GM20431 (cell line): Measurements from ENCODE around the gene GARIN5A.
"Not testable (repeated sequence)": the region's sequence is repeated elsewhere in the genome, so short reads cannot be mapped to it uniquely, and the experiment has no call there.

Experiments
- in situ Hi-C: fragments of 300-500 bp; cut with MseI, MboI; formaldehyde crosslinking; loops from one replicate; pipeline ENCODE4 v1.15.0; 2020; ENCODE audit warnings: low sequenced_read_pairs; ENCODE audit not compliant: unreplicated experiment

GARIN5A gene

DNA sequence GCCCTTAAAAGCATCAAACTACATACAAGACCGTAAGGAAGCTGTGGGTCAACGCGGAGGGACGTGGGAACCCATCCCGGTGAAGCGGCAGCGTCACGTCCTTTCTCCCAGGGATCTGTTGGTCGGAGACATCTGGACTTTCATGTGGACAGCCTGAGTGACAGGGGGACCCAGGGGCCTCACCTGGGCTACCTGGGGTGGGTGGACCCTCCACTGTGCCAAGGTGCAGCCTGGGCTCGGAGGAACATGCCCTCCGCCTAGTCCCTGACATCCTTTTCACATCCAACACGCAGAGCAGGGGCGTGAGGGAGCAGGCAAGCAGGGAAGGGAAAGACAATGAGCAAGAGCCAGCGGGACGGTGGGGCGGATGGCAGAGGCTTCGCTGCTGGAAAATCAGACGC is 13.8 kb upstream of the GARIN5A start:
- in situ Hi-C loops: no loop called here

DNA sequence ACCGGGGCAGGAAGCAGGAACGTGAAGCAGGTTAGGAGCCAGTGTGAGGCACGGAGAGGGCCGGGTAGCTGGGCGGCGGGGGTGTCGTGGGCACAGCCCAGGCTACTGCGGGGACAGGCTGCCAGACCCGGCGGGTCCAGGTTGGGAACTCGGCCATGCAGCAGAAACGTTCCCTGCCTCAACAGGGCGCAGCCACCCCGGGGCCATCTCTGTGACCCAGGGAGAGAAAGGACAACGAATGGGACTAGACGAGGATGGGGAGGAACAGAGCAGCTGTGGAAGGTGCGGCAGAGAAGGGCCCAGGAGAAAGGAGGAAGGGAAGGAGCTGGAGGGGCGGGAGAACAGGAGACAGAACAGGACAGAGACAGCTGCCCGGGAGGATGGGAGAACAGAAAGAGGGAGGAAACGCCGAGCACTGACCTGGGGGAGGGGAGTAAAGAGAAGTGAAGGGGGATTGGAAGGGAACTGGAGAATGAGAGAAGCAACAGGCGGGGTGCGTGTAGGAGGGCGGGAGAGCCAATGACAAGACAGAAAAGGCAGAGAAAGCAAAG is 12.9 kb upstream of the GARIN5A start:
- in situ Hi-C loops: no loop called here

DNA sequence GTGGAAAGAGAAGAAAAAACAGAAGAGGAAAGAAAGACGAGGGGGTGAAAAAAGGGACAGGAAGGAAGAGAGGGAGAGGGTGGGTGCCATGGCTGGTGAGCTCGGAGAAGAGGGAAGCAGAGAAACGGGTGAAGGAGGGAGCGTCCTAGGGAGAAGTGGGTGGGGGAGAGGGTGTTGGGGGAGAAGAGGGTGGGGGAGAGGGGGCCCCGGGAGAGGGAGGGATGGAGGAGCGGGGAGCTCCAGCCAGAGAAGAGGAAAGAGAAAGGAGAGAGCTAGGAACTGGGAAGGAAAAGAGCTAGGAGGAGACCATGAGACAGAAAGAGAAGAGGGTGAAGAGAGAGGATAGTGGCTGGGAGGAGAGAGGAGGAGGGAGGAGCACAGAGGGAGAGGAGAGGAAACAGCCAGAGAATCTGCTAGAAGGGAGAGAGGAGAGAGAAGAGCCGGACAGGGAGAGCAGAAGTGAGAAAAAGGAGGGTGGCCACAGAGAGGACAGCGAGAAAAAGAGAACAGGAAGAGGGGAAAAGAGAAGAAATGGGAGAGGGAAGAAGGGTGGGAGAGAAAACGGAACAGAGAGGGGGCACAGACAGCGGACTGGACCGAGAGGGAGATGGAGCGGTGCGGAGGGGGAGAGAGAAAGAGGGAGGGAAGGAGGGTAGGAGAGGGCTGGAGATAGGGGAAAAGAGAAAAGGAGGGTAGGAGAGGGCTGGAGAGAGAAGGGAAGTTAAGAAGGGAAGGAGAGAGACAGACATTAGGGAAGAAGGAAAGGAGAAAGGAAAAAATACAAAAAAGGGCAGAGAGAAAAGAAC is 11.9 kb upstream of the GARIN5A start:
- in situ Hi-C loops: no loop called here

DNA sequence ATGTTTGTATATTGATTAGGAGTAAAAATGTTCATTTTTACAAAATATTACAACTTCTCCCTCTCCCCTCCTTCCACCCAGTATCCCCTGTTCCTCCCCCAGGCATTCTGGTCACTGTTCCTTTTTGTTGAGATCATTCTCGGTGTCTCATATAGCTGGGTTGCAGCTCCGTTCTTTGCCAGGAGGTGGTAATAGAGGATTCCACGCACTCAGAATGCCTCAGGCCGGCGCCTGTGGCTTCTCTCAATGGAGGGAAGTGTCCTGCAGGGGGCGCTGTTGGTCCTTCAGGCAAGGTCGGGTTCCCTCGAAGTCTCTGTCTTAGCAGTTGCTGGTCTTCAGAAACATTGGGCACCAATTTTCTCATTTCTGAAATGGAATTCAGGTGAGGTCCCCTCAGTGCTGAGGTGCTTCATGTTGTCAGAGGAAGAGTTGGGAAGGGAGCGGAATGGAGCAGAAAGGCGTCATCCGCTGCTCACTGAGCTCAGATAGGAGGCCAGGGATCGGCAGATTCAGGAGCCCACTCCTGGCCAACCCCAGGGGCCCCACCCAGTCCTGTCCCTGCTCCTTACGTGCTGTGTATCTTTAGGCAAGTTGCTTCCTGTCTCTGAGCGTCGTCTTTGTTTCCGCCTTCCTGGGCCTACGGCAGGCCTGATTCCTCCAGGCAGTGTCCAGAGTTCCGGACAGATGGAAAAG is 10.3 kb upstream of the GARIN5A start:
- in situ Hi-C loops: no loop called here

DNA sequence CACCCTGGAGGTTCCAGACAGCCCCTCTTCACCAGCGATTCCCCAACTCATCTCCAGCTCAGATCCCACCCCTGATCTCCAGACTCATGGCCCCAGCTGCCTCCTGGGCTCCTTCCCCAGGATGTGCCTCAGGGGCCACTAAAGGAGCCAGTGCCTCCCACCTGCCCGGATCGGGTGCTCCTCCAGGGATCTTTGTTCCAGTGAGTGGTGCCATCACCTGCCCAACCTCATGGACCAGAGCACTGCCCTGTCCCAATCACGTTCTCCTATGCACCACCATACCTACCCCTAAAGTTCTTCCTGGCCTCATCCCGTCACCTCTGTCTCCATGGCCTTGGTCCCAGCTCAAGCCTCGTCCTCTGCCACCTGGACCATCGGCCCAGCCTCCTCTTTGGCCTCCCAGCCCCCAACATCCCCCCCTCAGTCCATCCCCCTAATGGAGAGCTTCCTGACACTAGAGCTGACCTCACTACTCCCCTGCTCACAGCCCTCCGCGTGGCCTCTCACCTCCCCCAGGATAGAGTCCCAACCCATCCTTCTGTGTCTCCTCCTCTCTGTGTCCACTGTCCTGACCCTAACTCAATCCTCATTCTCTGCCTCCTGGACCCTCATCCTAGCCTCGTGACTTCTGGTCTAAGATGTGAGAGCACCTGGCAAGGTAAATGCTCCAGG is 8.8 kb upstream of the GARIN5A start:
- in situ Hi-C loops: no loop called here

DNA sequence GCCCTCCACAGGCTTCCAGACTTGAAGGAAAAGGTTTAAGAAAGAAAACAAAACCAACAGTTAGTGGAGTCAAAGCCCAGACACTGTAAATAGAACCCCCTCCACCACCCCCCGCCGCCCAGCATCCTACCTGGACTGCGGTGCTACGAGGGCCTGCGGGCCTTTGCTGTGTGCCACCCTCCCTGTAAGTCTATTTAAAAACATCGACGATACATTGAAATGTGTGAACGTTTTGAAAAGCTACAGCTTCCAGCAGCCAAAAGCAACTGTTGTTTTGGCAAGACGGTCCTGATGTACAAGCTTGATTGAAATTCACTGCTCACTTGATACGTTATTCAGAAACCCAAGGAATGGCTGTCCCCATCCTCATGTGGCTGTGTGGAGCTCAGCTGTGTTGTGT is 6.3 kb upstream of the GARIN5A start:
- in situ Hi-C loops: no loop called here

DNA sequence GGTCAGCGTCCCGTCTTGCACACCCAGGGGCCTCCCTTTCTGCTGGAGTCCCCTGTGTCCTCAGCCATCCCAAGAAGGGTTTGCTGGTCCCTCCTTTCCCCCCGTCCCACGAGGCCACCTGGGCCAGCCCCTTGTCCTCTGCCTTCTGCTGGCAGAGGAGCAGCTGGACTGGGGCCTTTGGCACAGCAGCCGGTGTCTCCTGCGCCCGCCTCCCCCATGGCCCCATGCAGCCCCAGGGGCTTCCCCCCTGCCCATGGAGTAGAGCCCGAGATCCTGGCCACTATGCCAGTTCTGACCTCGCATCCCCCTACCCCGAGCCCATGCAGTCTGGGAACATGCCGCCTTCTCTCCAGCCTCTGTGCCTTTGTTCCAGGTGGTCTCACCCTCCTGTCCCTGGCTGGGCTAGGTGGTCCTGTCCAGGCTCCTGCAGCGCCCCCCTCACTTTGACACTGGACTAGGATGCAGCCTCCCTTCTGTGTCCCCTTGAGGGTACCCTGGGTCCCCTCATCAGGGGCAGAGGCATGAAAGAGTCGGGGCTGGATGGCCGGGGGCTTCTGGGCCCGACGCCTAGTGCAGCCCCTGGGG is 5.7 kb upstream of the GARIN5A start:
- in situ Hi-C loops: no loop called here

DNA sequence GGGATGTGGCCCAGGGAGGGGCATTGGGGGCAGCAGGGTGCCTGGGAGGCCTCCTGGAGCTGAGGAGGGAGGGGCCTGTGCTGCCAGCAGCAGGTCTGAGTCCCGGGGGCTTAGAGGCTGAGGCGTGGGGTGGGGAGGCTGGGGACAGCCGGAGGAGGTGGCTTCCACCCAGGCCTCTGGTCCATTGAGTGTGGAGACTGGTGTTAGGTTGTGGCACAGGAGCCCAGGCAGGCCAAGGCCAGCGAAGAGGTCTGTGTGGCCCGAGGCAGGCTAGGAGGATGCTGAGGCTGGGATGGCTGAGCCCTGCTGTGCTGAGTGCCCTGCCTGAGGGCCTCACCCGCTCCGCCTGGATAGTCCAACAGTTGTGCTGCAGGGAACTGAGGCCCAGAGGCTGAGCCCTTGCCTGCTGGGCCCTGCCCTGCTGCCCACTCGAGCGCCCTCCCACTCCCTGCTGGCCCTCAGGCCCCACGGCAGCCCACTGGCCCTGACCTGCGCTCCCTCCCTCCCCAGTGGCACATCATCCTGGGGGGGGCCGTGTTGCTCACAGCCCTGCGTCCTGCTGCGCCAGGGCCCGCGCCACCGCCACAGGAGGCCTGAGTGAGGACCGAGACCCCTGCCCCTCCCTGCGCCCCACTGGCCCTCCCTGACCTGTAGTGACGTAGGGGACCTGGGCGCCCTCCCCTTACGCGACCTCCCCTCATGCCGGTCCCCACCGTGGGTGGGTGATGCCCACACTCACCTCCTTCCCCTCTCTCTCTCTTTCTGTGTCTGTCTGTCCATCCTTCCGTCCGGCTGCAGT is 4.9 kb upstream of the GARIN5A start:
- in situ Hi-C loops: no loop called here

DNA sequence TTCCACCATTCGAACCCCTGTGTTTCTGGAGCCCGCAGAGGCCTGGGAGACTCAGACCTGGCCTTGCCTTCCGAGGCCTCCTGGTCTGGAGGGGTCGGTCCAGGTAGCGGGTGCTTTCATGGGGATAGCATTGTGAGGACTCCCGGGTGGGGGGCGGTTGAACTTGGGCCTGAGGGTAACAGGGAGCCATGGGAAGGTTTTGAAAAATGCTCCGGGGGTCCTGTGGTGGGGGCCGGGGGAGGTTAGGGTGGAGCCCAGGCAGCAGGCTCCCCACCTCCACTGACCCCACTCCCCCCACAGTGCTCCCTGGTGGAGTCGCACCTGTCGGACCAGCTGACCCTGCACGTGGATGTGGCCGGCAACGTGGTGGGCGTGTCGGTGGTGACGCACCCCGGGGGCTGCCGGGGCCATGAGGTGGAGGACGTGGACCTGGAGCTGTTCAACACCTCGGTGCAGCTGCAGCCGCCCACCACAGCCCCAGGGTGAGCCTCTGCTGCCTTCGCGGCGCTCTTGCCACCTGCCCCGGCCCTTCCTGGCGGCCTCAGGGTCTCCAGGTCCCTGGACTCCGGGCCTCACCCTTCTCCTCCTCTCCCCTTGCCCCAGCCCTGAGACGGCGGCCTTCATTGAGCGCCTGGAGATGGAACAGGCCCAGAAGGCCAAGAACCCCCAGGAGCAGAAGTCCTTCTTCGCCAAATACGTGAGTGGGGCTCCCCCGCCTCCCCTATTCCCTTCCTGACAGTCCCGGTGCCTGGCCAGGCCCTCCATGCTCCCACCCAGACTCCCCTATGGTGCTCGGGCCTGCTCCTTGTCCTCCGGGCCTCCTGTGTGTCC is 3.8 kb upstream of the GARIN5A start:
- in situ Hi-C loops: no loop called here

DNA sequence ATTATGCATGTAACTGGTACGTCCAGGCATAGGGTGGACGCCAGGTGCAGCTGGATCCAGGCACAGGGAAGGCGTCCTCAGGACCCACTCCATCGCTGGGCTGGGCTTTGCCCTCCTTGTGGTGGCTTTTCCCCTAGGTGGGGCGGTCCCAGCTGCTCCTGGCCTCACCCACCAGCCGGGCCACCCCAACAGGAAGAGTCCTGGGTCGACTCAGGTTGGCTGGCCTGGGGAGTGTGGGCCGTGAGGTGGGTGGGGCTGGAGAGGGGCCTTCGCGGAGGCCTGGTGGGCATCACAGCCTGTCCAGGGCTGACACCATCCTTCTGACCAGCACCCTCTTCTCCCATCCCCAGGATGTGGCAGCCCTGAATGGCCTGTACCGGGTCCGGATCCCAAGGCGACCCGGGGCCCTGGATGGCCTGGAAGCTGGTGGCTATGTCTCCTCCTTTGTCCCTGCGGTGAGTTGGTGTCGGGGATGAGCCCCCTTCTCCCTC is 3.2 kb upstream of the GARIN5A start:
- in situ Hi-C loops: no loop called here

DNA sequence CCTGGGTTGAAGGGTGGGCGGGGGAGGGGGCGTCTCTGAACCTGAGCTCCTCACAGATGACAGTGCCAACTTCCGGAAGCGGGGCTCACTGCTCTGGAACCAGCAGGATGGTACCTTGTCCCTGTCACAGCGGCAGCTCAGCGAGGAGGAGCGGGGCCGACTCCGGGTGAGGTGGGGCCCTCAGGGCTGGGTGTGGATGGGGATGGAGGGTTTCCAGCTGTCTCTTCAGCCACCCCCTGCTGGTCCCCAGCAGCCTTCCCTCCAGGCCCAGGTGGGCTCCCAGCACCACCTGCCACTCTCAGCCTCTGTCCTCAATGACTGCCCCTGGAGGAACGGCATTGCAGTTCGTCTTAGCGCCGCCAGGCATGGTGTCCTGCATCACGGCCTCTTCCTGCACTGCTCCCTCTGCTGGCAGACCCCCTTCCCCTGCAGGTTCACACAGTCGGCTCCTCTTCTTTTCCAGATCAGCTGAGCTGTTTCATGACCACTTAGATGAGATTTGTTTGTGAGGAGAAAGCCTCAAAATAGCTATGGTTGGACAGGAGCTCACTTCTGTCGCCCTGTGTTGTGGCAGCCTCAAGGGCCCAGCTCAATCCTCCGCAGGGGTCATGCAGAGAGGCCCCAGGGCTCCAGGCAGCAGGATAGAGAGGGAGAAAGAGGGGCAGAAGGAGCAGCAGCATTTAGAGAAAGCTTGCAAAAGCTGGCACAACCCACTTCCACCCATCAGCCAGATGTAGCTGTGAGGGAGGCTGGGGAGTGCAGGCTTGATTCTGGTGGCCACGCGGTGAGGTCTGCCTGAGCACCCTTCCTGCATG is 2.5 kb upstream of the GARIN5A start:
- in situ Hi-C loops: no loop called here

DNA sequence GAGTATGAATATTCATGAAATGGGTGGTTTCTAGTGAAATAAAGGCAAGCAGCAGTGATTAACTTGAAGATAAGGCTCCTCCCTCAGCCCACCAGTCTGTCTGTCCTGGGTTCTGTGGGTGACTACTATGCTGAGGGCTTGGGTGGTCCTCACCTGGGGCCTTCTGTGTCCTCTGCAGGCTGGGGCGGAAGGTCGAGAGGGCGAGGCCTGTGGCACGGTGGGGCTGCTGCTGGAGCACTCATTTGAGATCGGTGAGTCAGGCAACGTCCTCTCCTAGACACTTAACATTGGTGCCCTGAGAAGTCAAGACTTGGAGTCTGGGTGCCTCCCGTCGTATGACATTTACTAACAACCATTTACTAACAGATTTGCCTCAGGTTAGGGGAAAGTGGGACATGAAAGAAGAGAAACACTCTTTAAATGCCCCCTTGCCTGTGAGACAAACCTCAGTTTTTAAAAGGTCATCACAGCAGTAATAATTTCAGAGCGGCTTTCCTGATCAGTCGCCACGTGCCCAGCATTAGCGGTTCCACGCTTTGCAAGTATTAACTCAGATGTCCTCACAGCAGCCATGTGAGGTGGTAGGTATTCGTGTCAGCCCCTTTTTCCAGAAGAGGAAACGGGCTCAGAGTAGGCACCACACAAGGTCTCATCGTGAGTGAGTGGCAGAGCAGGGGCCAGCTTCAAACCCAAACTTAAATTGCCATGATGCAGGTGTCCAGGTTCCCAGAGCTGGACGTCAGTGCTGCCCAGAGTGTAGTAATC is 1.3 kb upstream of the GARIN5A start:
- in situ Hi-C loops: no loop called here

DNA sequence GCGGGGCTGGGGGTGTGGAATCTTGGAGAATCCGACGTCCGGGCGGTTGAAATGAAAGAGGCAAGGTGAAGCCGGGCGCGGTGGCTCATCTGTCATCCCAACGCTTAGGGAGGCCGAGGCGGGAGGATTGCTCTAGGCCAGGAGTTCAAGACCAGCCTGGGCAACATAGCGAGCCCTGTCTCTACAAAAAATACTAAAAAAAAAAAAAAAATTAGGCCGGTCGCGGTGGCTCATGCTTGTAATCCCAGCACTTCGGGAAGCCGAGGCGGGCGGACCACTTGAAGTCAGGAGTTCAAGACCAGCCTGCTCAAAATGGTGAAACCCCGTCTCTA is 225 bp upstream of the GARIN5A start:
- in situ Hi-C loops: no loop called here

DNA sequence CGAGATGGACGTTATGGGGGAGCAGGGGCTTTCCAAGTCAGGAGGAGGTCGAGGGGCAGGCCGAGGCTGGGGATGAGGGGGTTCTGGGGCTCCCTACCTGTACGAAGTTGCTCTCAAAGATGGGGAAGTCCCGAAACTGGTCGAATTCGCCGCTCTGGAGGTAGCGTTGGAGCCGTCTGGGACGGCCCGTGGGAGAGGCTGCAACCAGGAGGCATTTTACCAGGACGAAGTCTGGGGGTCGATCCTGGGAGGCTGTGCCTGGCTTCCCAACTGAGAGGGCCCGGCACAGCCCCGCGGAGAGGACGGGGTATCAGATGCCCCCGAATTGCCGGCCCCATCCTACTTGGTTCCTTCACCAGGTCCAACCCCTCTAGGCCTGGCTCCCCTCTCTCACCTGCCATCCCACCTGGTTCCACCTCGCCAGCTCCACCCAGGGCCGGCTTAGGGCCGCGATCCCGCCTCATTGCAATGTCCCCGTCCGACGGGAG is 868 bp downstream of the GARIN5A start:
- in situ Hi-C loops: no loop called here

DNA sequence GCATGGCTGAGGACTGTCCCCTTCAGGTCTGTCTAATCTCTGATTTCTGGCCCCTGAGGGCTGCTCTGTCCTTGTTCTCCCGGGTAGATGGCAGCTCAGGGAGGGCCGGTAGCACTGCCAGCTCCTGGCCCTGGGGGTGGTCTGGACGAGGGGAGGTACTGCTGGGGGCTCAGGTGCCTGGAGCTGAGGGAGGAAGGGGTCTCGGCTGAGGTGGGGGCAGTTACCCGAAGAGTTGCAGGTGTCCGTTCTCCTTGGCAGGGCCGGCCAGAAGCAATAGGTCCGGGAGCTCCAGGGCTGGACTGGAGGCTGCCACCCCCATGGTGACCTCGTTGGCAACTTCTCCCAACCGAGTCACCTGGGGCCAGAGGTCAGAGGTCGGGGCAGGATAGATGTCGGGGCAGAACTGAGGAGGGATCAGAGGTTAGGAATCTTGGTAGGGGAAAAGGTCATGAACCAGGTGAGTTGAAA is 1.5 kb downstream of the GARIN5A start:
- in situ Hi-C loops: no loop called here

DNA sequence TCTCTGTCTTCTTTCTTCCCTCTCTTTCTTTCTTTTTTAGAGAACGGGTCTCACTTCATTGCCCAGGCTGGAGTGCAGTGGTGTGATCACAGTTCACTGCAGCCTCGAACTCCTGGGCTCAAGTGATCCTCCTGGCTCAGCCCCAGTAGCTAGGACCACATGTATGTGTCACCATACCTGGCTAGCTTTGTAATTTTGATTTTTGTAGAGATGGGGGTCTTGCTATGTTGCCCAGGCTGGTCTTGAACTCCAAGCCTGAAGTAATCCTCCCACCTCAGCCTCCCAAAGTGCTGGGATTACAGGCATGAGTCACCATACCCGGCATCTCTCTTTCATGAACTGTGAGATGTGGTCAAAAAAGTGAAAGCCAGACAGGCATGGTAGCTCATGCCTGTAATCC is 3.3 kb downstream of the GARIN5A start:
- in situ Hi-C loops: not testable (repeated sequence)

DNA sequence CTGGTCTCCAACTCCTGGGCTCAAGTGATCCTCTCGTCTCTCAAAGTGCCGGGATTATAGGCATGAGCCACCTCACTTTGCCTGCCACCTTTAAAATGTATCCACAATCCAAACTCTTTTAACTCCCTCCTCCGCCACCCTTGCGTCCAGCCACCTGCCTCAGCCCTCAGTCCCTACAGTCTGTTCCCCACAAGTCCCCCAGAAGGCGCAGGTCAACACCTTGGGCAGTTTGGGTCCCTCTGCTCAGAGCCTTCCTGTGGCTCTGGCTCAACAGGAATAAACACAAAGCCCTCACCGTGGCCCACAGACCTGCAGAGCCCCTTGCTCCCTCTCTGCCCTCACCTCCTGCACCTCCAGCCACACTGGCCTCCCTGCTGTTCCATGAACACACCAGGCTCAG is 7.8 kb downstream of the GARIN5A start:
- in situ Hi-C loops: loop anchor here (10.0 kb wide), 1 partner anchor 94 kb away; the partner anchor contains the start of gene NR1H2
